Uterus (tissue), 4 donors: ENCODE measurements around the gene DPF3. TPM values are rescaled to one million over a fixed set of nuclear protein-coding genes. Genes with fewer than 3 reads are reported as not detected.

ENCODE experiments used
- DNase-seq, 2 donors: peaks; one replicate each; pipeline ENCODE4 v3.0.0-alpha.2; 2019 to 2020
- H3K27ac ChIP-seq, 2 donors: fragments of 200-600 bp; sonication (generic); 1 replicate in 1 of 2; 2 replicates in 1 of 2; pipeline ENCODE4 v1.5.1; 2016 to 2018
- H3K27me3 ChIP-seq, 2 donors: fragments of 200-600 bp; sonication (generic); one replicate each; pipeline ENCODE4 v1.5.1; 2018 to 2019; ENCODE audit warnings: control low read depth in 1 of 2
- H3K36me3 ChIP-seq, 2 donors: fragments of 200-600 bp; sonication (generic); one replicate each; pipeline ENCODE4 v1.5.1; 2019; ENCODE audit warnings: control low read depth in 1 of 2
- H3K4me1 ChIP-seq, 2 donors: fragments of 200-600 bp; sonication (generic); one replicate each; pipeline ENCODE4 v1.5.1; 2018 to 2019; ENCODE audit warnings: control low read depth in 1 of 2
- H3K4me3 ChIP-seq, 2 donors: fragments of 200-600 bp; sonication (generic); 1 replicate in 1 of 2; 2 replicates in 1 of 2; pipeline ENCODE4 v1.5.1; 2018 to 2019; ENCODE audit warnings: mild to moderate bottlenecking in 1 of 2
- H3K9me3 ChIP-seq, 2 donors: fragments of 200-600 bp; sonication (generic); one replicate each; pipeline ENCODE4 v1.5.1; 2019; ENCODE audit warnings: control low read depth in 1 of 2
- CTCF ChIP-seq, 4 experiments: fragments of 200-600 bp in 2 of 4; fragments of 450-650 bp in 2 of 4; sonication (generic) in 2 of 4; IDR thresholded peaks; one replicate each; pipeline ENCODE4 v1.5.1; 2016 to 2019; ENCODE audit warnings: antibody characterized with exemption in 4 of 4, mild to moderate bottlenecking in 2 of 4, moderate library complexity in 1 of 4
- POLR2A ChIP-seq, 2 donors: fragments of 450-650 bp; IDR thresholded peaks; one replicate each; pipeline ENCODE4 v1.6.1; 2016; ENCODE audit warnings: antibody characterized with exemption in 2 of 2, mild to moderate bottlenecking in 1 of 2, moderate library complexity in 1 of 2
- intact Hi-C: fragments of 100-400 bp; cut with DNase I; formaldehyde crosslinking; loops from one replicate; pipeline ENCODE4 v1.15.1; 2023; ENCODE audit warnings: low total_unique reads
- total RNA-seq, 4 donors: library from RNA; depleted of rRNA in 3 of 4; stranded (reverse); fragments of >200 nt in 3 of 4; gene quantifications; one replicate each; pipeline versions ENCODE4 v1.1.0 to v1.2.4, GENCODE V29; 2014 to 2023
- donor health status: DM: yes; HTN: yes; CAD: no.

The DPF3 gene
- total RNA-seq, 4 donors from 2014 or later = 1.6 to 2.8 TPM; not detected in 2

GRCh38 chr14:72782817-72783216 is 111.1 kb downstream of the DPF3 start:
- Histone ChIP-seq H3K27ac (no peak overlapping the region), H3K9me3 (no peaks in the 10 kb centered on the region), H3K4me3 (no peak overlapping the region), H3K36me3 (no peaks in the 10 kb centered on the region), H3K4me1 (no peaks in the 10 kb centered on the region), H3K27me3 (no peaks in the 10 kb centered on the region)
- intact Hi-C loops = no loop called here
- TF ChIP-seq CTCF (IDR thresholded peaks at IDR 0.05) (no peak), POLR2A (IDR thresholded peaks at IDR 0.05) (no peak)
- no peak for DNase-seq

- H3K4me3 ChIP-seq = no peak overlapping the region
- TF ChIP-seq POLR2A (IDR thresholded peaks at IDR 0.05) = no peak
- TF ChIP-seq CTCF (IDR thresholded peaks at IDR 0.05) = no peak
- intact Hi-C loops = no loop called here
- DNase-seq = no peak
- no peak overlapping the region for H3K27ac ChIP-seq
- H3K36me3 ChIP-seq = no peaks in the 10 kb centered on the region
- H3K4me1 ChIP-seq = no peaks in the 10 kb centered on the region
- no peaks in the 10 kb centered on the region for H3K9me3 ChIP-seq
- no peaks in the 10 kb centered on the region for H3K27me3 ChIP-seq
Measured at GRCh38 chr14:72781561-72782508, 112.1 kb downstream of the DPF3 start.

- no peak for DNase-seq
- no peaks in the 10 kb centered on the region for H3K36me3 ChIP-seq
- no peak for TF ChIP-seq CTCF (IDR thresholded peaks at IDR 0.05)
- TF ChIP-seq POLR2A (IDR thresholded peaks at IDR 0.05) = no peak
Measured at GRCh38 chr14:72780751-72781150, 113.2 kb downstream of the DPF3 start.

GRCh38 chr14:72779679-72780078 is 114.2 kb downstream of the DPF3 start:
- no peak for TF ChIP-seq CTCF (IDR thresholded peaks at IDR 0.05)
- TF ChIP-seq POLR2A (IDR thresholded peaks at IDR 0.05) = no peak
- DNase-seq = no peak
- Histone ChIP-seq H3K27me3 (no peaks in the 10 kb centered on the region), H3K4me3 (no peak overlapping the region), H3K27ac (no peak overlapping the region), H3K4me1 (no peaks in the 10 kb centered on the region), H3K9me3 (no peaks in the 10 kb centered on the region), H3K36me3 (no peaks in the 10 kb centered on the region)
- intact Hi-C loops = no loop called here

More at GRCh38 chr14:72780751-72781150, 113.2 kb downstream of the DPF3 start:
- Histone ChIP-seq H3K9me3 (no peaks in the 10 kb centered on the region), H3K27ac (no peak overlapping the region), H3K4me1 (no peaks in the 10 kb centered on the region), H3K27me3 (no peaks in the 10 kb centered on the region), H3K4me3 (no peak overlapping the region)
- intact Hi-C loops = no loop called here

- intact Hi-C loops = no loop called here
- no peaks in the 10 kb centered on the region for H3K9me3 ChIP-seq
- TF ChIP-seq POLR2A (IDR thresholded peaks at IDR 0.05) (no peak), CTCF (IDR thresholded peaks at IDR 0.05) (no peak)
- H3K36me3 ChIP-seq = no peaks in the 10 kb centered on the region
- DNase-seq = no peak
- no peak overlapping the region for H3K4me3 ChIP-seq
- no peaks in the 10 kb centered on the region for H3K27me3 ChIP-seq
- no peak overlapping the region for H3K27ac ChIP-seq
- no peaks in the 10 kb centered on the region for H3K4me1 ChIP-seq
Measured at GRCh38 chr14:72777636-72778035, 116.3 kb downstream of the DPF3 start.
